Heart left ventricle (tissue), 16 donors: ENCODE measurements around the gene VPS39. TPM values are rescaled to one million over a fixed set of nuclear protein-coding genes. Genes with fewer than 3 reads are reported as not detected.

Experiments used
- ATAC-seq, 4 donors: fragments of 200-7000 bp; cut with Tn5 transposase; one replicate each; pipeline ENCODE4 v1.9.1; 2020 to 2022; ENCODE audit warnings: moderate library complexity in 4 of 4, mild to moderate bottlenecking in 3 of 4, moderate number of reproducible peaks in 1 of 4
- DNase-seq, 5 donors: peaks; one replicate each; pipeline ENCODE4 v3.0.0-alpha.2; 2020
- H3K27ac ChIP-seq, 12 donors: fragments of 200-600 bp; sonication (generic) in 4 of 12; one replicate each; pipeline versions ENCODE4 v1.5.0 to v1.8.0; 2016 to 2022; ENCODE audit warnings: mild to moderate bottlenecking in 2 of 12
- H3K27me3 ChIP-seq, 9 donors: fragments of 200-600 bp; sonication (generic) in 2 of 9; one replicate each; pipeline versions ENCODE4 v1.5.1 to v1.8.0; 2016 to 2022; ENCODE audit warnings: mild to moderate bottlenecking in 3 of 9
- H3K36me3 ChIP-seq, 9 donors: fragments of 200-600 bp; sonication (generic) in 2 of 9; one replicate each; pipeline versions ENCODE4 v1.5.0 to v1.8.0; 2018 to 2022; ENCODE audit warnings: mild to moderate bottlenecking in 2 of 9
- H3K4me1 ChIP-seq, 12 donors: fragments of 200-600 bp; sonication (generic) in 4 of 12; one replicate each; pipeline versions ENCODE4 v1.5.0 to v1.8.0; 2016 to 2022; ENCODE audit warnings: mild to moderate bottlenecking in 3 of 12
- H3K4me3 ChIP-seq, 12 donors: fragments of 200-600 bp; sonication (generic) in 4 of 12; one replicate each; pipeline versions ENCODE4 v1.5.0 to v1.8.0; 2017 to 2022; ENCODE audit warnings: mild to moderate bottlenecking in 9 of 12, moderate library complexity in 4 of 12
- H3K9me3 ChIP-seq, 12 donors: fragments of 200-600 bp; sonication (generic) in 4 of 12; one replicate each; pipeline versions ENCODE4 v1.5.0 to v1.8.0; 2016 to 2022; ENCODE audit warnings: mild to moderate bottlenecking in 1 of 12
- CTCF ChIP-seq, 12 donors: fragments of 200-600 bp; sonication (generic) in 4 of 12; IDR thresholded peaks; one replicate each; pipeline versions ENCODE4 v1.5.0 to v1.8.0; 2018 to 2022; ENCODE audit warnings: antibody characterized with exemption in 12 of 12, mild to moderate bottlenecking in 5 of 12
- POLR2A ChIP-seq, 2 donors: fragments of 450-650 bp; IDR thresholded peaks; one replicate each; pipeline ENCODE4 v1.6.1; 2017; ENCODE audit warnings: antibody characterized with exemption in 2 of 2, mild to moderate bottlenecking in 2 of 2, moderate library complexity in 2 of 2
- WGBS, 4 donors: extraction: QIAGEN DNeasy Blood & Tissue Kit in 2 of 4; methylation state at CpG; one replicate each; pipeline versions ENCODE4 v1.1.5 to v1.1.7; 2013 to 2018; 5-methylcytosine and 5-hydroxymethylcytosine counted together
- intact Hi-C, 10 donors: fragments of 100-400 bp; cut with DNase I; formaldehyde crosslinking; loops; one replicate each; pipeline versions ENCODE4 v1.11.1 to v1.14.2; 2022
- polyA plus RNA-seq, 2 donors: library from polyadenylated mRNA; stranded (reverse); fragments of 200-250 nt; gene quantifications; one replicate each; pipeline ENCODE4 v1.2.3, GENCODE V29; 2013
- total RNA-seq, 9 donors: library from RNA; depleted of rRNA in 2 of 9; stranded (reverse); fragments of >200 nt in 2 of 9; fragmentation: NEBNext Ultra II Directional in 3 of 9; extraction: Animal tissue kit (Norgen Biotek cat#: 25700) in 3 of 9; gene quantifications; one replicate each; pipeline versions ENCODE4 v1.1.0 to v1.2.4, GENCODE V29; 2016 to 2023
- donor health status: ischemic (EF 13 %, LVEDD 7.1; RV severe dilation, severe dysfunction).
- donor health status: healthy with polysubstance abuse.
- donor health status: DM: no; HTN: yes; CAD: no.
- donor health status: DM: no; HTN: no; CAD: no.
- donor health status: ischemic (EF 25% LVEDD 6.9; RV normal size, moderate dysfunction).
- donor health status: ischemic (EF 25% LVEDD 5.7; RV mildly dilated, moderate dysfunction).
- donor health status: healthy.
- donor health status: DM: yes; HTN: yes; CAD: no.
- donor health status: ischemic (EF 35%, LVEDD 5.7; RV mildly dilated, moderate dysfunction).
- donor health status: nonischemic (EF 11% LVEDD 7.7; RV severe dilation, severe dysfunction).
- donor health status: DM: yes; HTN: yes; CAD: no.
- donor health status: PGD.
- donor health status: ischemic (EF 29% LVEDD 5.4; RV normal size, mild dysfunction).
- donor health status: nonischemic (EF 23%, LVEDD 6.1; RV moderate dilation, normal function).

Gene VPS39
- total and polyA plus RNA-seq, 11 donors: 33.8 to 59.9 (median 48.0) TPM

GRCh38 chr15:42131826-42132806 lies 76.0 kb downstream of the VPS39 start:
- no peak overlapping the region for H3K27ac ChIP-seq
- WGBS, 4 donors: 62 to 79% (median 70%) methylated on average over 5 to 9 of the region's 9 CpGs
- DNase-seq: no peak
- H3K9me3 ChIP-seq: no peaks in the 10 kb centered on the region
- no peaks in the 10 kb centered on the region for H3K4me1 ChIP-seq
- TF ChIP-seq CTCF (IDR thresholded peaks at IDR 0.05) (no peak), POLR2A (IDR thresholded peaks at IDR 0.05) (no peak)
- peak in 2 of 4 donors; percentile 27 to 42 for ATAC-seq
- H3K27me3 ChIP-seq: peaks cover 0 to 18% (median 0%) of the 10 kb centered on the region in 9 donors
- intact Hi-C loops: loop anchor here in 6 of 10 donors (5.0 to 10.0 kb wide), 6 partner anchors 45 to 150 kb away; no protein-coding TSS in a partner anchor
- H3K36me3 ChIP-seq: no peaks in the 10 kb centered on the region
- no peak overlapping the region for H3K4me3 ChIP-seq

GRCh38 chr15:42131006-42131405 lies 77.1 kb downstream of the VPS39 start:
- no peaks in the 10 kb centered on the region for H3K4me1 ChIP-seq
- H3K27ac ChIP-seq: no peak overlapping the region
- TF ChIP-seq CTCF (IDR thresholded peaks at IDR 0.05): no peak
- no peak for TF ChIP-seq POLR2A (IDR thresholded peaks at IDR 0.05)
- 95 to 100% (median 99%) methylated on average over 1 of the region's 1 CpG for WGBS, 4 donors
- H3K36me3 ChIP-seq: no peaks in the 10 kb centered on the region
- no peak overlapping the region for H3K4me3 ChIP-seq
- no peaks in the 10 kb centered on the region for H3K9me3 ChIP-seq
- ATAC-seq: no peak
- H3K27me3 ChIP-seq: peaks cover 0 to 18% (median 0%) of the 10 kb centered on the region in 9 donors
- DNase-seq: no peak
- intact Hi-C loops: loop anchor here in 6 of 10 donors (5.0 to 10.0 kb wide), 6 partner anchors 44 to 149 kb away; no protein-coding TSS in a partner anchor

- H3K27ac ChIP-seq: no peak overlapping the region
- H3K36me3 ChIP-seq: no peaks in the 10 kb centered on the region
- 69 to 79% (median 71%) methylated on average over 8 of the region's 8 CpGs for WGBS, 4 donors
- TF ChIP-seq CTCF (IDR thresholded peaks at IDR 0.05): no peak
- TF ChIP-seq POLR2A (IDR thresholded peaks at IDR 0.05): no peak
- ATAC-seq: no peak
- peaks cover 0 to 18% (median 0%) of the 10 kb centered on the region in 9 donors for H3K27me3 ChIP-seq
- DNase-seq: no peak
- no peak overlapping the region for H3K4me3 ChIP-seq
- intact Hi-C loops: loop anchor here in 6 of 10 donors (5.0 to 10.0 kb wide), 6 partner anchors 43 to 148 kb away; no protein-coding TSS in a partner anchor
- no peaks in the 10 kb centered on the region for H3K4me1 ChIP-seq
- H3K9me3 ChIP-seq: no peaks in the 10 kb centered on the region
These were observed 77.7 kb downstream of the VPS39 start for GRCh38 chr15:42130246-42130986.

GRCh38 chr15:42129364-42129763 lies 78.7 kb downstream of the VPS39 start:
- no peak overlapping the region for H3K4me3 ChIP-seq
- H3K4me1 ChIP-seq: no peaks in the 10 kb centered on the region
- WGBS, 4 donors: 87 to 92% (median 88%) methylated on average over 2 of the region's 2 CpGs
- DNase-seq (no peak), ATAC-seq (no peak)
- no peaks in the 10 kb centered on the region for H3K36me3 ChIP-seq
- H3K27me3 ChIP-seq: peaks cover 0 to 18% (median 0%) of the 10 kb centered on the region in 9 donors
- H3K9me3 ChIP-seq: no peaks in the 10 kb centered on the region
- no peak overlapping the region for H3K27ac ChIP-seq
- TF ChIP-seq CTCF (IDR thresholded peaks at IDR 0.05) (no peak), POLR2A (IDR thresholded peaks at IDR 0.05) (no peak)
- intact Hi-C loops: no loop called here
